Panc1 (cell line): ENCODE data around the gene FAHD2A. TPM values are rescaled to one million over a fixed set of nuclear protein-coding genes. Genes with fewer than 3 reads are reported as not detected.
"Not testable (repeated sequence)": the region's sequence is repeated elsewhere in the genome, so short reads cannot be mapped to it uniquely, and the experiment has no call there.

Experiments
- ATAC-seq: fragments of 200-7000 bp; cut with Tn5 transposase; 2 replicates; pipeline ENCODE4 v1.9.1; 2020; ENCODE audit warnings: mild to moderate bottlenecking, moderate library complexity
- BruUV-seq: library from RNA; stranded (reverse); fragments of 400-500 nt; replicated peaks from 2 replicates; lab custom pipeline; 2021; lab: Mats Ljungman, UMichigan
- CTCF ChIA-PET: fragments of 300-600 bp; sonication (Branson Sonifier 250); formaldehyde crosslinking; loops from one replicate; lab custom pipeline; 2022; ENCODE audit warnings: antibody characterized with exemption; lab: Charles Lee
- POLR2A ChIA-PET: fragments of 300-600 bp; sonication (Branson Sonifier 250); formaldehyde crosslinking; loops from one replicate; lab custom pipeline; 2022; ENCODE audit warnings: antibody characterized with exemption; lab: Charles Lee
- DNase-seq: peaks from one replicate; pipeline ENCODE4 v3.0.0-alpha.2; 2010; ENCODE audit warnings: low read depth, low spot score
- H3K27ac ChIP-seq: 2 replicates; pipeline ENCODE4 v1.5.1; 2011; ENCODE audit warnings: mild to moderate bottlenecking, low read length, inconsistent platforms
- H3K27me3 ChIP-seq: fragments of 200-500 bp; sonication (Bioruptor generic); 2 replicates; pipeline ENCODE4 v1.6.0; 2014; ENCODE audit warnings: low read length, inconsistent platforms; ENCODE audit not compliant: control insufficient read depth, insufficient read depth
- H3K36me3 ChIP-seq: fragments of 200-500 bp; sonication (Bioruptor generic); 2 replicates; pipeline ENCODE4 v1.5.1; 2014; ENCODE audit warnings: inconsistent platforms, mild to moderate bottlenecking, low read length, moderate library complexity; ENCODE audit not compliant: control insufficient read depth, insufficient read depth
- H3K4me1 ChIP-seq: 2 replicates; pipeline ENCODE4 v1.5.1; 2011; ENCODE audit warnings: inconsistent platforms, mild to moderate bottlenecking, low read length, moderate library complexity; ENCODE audit not compliant: control insufficient read depth, insufficient read depth
- H3K4me3 ChIP-seq, 2 experiments: 2 replicates each; pipeline ENCODE4 v1.5.1; 2011 to 2012; ENCODE audit warnings: low read depth in 2 of 2, low read length in 2 of 2, mild to moderate bottlenecking in 2 of 2, inconsistent platforms in 1 of 2, moderate library complexity in 1 of 2
- H3K9me3 ChIP-seq: fragments of 200-500 bp; sonication (Bioruptor generic); 2 replicates; pipeline ENCODE4 v1.5.1; 2014; ENCODE audit warnings: low read depth, mild to moderate bottlenecking, inconsistent platforms, low read length, moderate library complexity; ENCODE audit not compliant: control insufficient read depth, insufficient read depth
- POLR2AphosphoS5 ChIP-seq: IDR thresholded peaks from 2 replicates; pipeline ENCODE4 v1.6.1; 2012; ENCODE audit warnings: mild to moderate bottlenecking, low read depth, low read length, moderate library complexity
- SIN3A ChIP-seq: IDR thresholded peaks from 2 replicates; pipeline ENCODE4 v1.6.1; 2012; ENCODE audit warnings: low read depth, mild to moderate bottlenecking, low read length, moderate library complexity, borderline replicate concordance; ENCODE audit not compliant: insufficient read depth
- TCF7L2 ChIP-seq: IDR thresholded peaks from 2 replicates; pipeline ENCODE4 v1.6.1; 2011; ENCODE audit warnings: mild to moderate bottlenecking, low read depth, low read length, inconsistent platforms
- in situ Hi-C: cut with HindIII; loops from 2 replicates; pipeline ENCODE4 v1.10.0; 2016; ENCODE audit warnings: low sequenced_read_pairs, low pct_unique_long_range_greater_than_20kb
- intact Hi-C: fragments of 100-400 bp; cut with micrococcal nuclease; formaldehyde crosslinking; loops from one replicate; pipeline ENCODE4 v1.10.0; 2022; ENCODE audit not compliant: unreplicated experiment
- total RNA-seq: library from RNA; stranded (reverse); gene quantifications from one replicate; pipeline ENCODE4 v1.2.1, GENCODE V29; 2021; ENCODE audit not compliant: unreplicated experiment
- TF ChIP-seq, protein P1 (sequence below): fragments of 450-650 bp; IDR thresholded peaks from 2 replicates; pipeline ENCODE4 v1.5.1; 2017; ENCODE audit warnings: mild to moderate bottlenecking
- TF ChIP-seq, protein P2 (sequence below), 2 experiments: IDR thresholded peaks; 2 replicates each; pipeline ENCODE4 v1.6.1; 2011 to 2012; ENCODE audit warnings: low read depth in 2 of 2, control low read depth in 1 of 2, low read length in 1 of 2, mild to moderate bottlenecking in 1 of 2, moderate library complexity in 1 of 2; ENCODE audit not compliant: insufficient read depth in 1 of 2

FAHD2A gene
- total RNA-seq, 1 experiment from 2014 or later: 17.2 TPM

DNA sequence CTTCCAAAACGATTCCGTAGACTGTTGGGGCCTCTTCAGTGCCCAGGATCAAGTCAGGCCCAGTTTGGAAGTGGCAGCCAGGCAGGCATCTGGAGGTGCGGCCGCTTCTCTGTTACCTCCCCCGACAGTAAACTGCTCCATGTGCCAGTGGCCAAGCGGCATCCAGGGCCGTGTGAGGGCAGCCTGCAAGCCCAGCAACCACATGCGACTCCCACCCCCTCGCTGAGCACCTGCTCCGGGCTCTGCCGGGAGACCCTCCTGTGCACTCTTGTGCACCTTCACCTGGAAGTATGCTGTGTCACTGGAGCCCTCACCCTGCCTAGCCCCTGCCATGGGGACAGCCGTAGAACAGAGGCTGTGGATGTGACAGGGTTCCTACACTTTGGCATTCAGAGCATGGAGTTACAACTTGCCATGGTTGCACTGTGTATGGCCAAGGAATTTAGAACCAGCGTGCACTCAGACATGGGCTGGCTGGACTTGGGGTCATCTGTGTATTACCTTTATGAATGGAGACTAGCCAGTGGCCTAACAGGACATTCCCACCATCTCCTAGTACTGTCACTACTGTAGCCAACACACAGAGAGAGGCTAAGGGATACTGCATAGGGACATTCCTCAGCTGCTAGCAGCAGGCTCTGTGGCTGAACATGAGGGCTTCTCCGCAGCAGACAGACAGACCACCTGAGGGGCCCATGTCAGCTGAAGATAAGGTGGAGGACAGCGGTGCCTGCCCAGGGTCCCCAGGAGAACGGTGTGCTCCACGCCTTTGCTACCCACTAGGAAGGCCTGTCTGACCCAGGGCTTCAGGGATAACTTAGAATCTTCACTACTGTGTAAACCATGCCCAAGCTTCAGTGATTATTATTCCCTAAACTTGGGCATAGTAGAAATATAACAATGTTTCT is 25.0 kb upstream of the FAHD2A start:
- TF ChIP-seq TCF7L2: no peak
- TF ChIP-seq, protein P1, sequence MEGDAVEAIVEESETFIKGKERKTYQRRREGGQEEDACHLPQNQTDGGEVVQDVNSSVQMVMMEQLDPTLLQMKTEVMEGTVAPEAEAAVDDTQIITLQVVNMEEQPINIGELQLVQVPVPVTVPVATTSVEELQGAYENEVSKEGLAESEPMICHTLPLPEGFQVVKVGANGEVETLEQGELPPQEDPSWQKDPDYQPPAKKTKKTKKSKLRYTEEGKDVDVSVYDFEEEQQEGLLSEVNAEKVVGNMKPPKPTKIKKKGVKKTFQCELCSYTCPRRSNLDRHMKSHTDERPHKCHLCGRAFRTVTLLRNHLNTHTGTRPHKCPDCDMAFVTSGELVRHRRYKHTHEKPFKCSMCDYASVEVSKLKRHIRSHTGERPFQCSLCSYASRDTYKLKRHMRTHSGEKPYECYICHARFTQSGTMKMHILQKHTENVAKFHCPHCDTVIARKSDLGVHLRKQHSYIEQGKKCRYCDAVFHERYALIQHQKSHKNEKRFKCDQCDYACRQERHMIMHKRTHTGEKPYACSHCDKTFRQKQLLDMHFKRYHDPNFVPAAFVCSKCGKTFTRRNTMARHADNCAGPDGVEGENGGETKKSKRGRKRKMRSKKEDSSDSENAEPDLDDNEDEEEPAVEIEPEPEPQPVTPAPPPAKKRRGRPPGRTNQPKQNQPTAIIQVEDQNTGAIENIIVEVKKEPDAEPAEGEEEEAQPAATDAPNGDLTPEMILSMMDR: no peak
- no peak for TF ChIP-seq POLR2AphosphoS5
- TF ChIP-seq SIN3A: no peak
- TF ChIP-seq, protein P2, sequence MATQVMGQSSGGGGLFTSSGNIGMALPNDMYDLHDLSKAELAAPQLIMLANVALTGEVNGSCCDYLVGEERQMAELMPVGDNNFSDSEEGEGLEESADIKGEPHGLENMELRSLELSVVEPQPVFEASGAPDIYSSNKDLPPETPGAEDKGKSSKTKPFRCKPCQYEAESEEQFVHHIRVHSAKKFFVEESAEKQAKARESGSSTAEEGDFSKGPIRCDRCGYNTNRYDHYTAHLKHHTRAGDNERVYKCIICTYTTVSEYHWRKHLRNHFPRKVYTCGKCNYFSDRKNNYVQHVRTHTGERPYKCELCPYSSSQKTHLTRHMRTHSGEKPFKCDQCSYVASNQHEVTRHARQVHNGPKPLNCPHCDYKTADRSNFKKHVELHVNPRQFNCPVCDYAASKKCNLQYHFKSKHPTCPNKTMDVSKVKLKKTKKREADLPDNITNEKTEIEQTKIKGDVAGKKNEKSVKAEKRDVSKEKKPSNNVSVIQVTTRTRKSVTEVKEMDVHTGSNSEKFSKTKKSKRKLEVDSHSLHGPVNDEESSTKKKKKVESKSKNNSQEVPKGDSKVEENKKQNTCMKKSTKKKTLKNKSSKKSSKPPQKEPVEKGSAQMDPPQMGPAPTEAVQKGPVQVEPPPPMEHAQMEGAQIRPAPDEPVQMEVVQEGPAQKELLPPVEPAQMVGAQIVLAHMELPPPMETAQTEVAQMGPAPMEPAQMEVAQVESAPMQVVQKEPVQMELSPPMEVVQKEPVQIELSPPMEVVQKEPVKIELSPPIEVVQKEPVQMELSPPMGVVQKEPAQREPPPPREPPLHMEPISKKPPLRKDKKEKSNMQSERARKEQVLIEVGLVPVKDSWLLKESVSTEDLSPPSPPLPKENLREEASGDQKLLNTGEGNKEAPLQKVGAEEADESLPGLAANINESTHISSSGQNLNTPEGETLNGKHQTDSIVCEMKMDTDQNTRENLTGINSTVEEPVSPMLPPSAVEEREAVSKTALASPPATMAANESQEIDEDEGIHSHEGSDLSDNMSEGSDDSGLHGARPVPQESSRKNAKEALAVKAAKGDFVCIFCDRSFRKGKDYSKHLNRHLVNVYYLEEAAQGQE (IDR thresholded peaks at IDR 0.05; ENCODE audit: insufficient read depth in 1 of 2, low read depth in 2 of 2, low read length in 1 of 2): no peak
- H3K4me1 ChIP-seq: no peaks in the 10 kb centered on the region
- no peaks in the 10 kb centered on the region for H3K9me3 ChIP-seq
- POLR2A ChIA-PET: no interaction called here
- intact Hi-C loops: no loop called here
- no peaks in the 10 kb centered on the region for H3K36me3 ChIP-seq
- ATAC-seq (no peak), DNase-seq (no peak)
- no TSS peak for BruUV-seq
- H3K4me3 ChIP-seq: no peak overlapping the region
- no peaks in the 10 kb centered on the region for H3K27me3 ChIP-seq
- H3K27ac ChIP-seq: no peak overlapping the region
- in situ Hi-C loops: no loop called here
- CTCF ChIA-PET: no interaction called here

DNA sequence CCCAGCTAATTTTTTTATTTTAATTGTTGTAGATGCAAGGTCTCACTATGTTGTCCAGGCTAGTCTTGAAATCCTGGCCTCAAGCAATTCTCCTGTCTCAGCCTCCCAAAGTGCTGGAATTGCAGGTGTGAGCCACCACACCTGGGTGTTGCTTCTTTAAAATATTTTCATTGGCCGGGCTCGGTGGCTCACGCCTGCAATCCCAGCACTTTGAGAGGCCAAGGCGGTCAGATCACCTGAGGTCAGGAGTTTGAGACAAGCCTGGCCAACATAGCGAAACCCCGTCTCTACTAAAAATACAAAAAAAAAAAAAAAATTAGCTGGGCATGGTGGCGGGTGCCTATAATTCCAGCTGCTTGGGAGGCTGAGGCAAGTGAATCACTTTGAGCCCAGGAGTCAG is 24.2 kb upstream of the FAHD2A start:
- H3K36me3 ChIP-seq, H3K4me1 ChIP-seq, DNase-seq, BruUV-seq, H3K27ac ChIP-seq, intact Hi-C loops, H3K27me3 ChIP-seq, ATAC-seq, CTCF ChIA-PET, in situ Hi-C loops, H3K4me3 ChIP-seq, H3K9me3 ChIP-seq, POLR2A ChIA-PET: not testable (repeated sequence)

GRCh38 chr2:95379371-95379831 is 23.1 kb upstream of the FAHD2A start:
- no peak for DNase-seq

More at GRCh38 chr2:95379371-95379831, 23.1 kb upstream of the FAHD2A start:
- BruUV-seq: no TSS peak
- Histone ChIP-seq H3K27ac (no peak overlapping the region), H3K9me3 (no peaks in the 10 kb centered on the region), H3K36me3 (no peaks in the 10 kb centered on the region), H3K4me3 (no peak overlapping the region), H3K27me3 (no peaks in the 10 kb centered on the region), H3K4me1 (no peaks in the 10 kb centered on the region)
- TF ChIP-seq POLR2AphosphoS5 (no peak), SIN3A (no peak), TCF7L2 (no peak)
- TF ChIP-seq, protein P1: no peak
- TF ChIP-seq, protein P2 (IDR thresholded peaks at IDR 0.05; ENCODE audit: insufficient read depth in 1 of 2, low read depth in 2 of 2, low read length in 1 of 2): no peak
- ChIA-PET POLR2A (interaction anchor here (0.5 kb wide), 1 partner anchor 185 kb away, joined by 8 read pairs; no protein-coding TSS in a partner anchor), CTCF (interaction anchor here (0.7 kb wide), 1 partner anchor 32 kb away, joined by 3 read pairs; no protein-coding TSS in a partner anchor)
- intact Hi-C loops (no loop called here), in situ Hi-C loops (no loop called here)
- ATAC-seq: no peak
